GM12878 (cell line): ENCODE measurements around the gene BMPR2. TPM values are rescaled to one million over a fixed set of nuclear protein-coding genes. Genes with fewer than 3 reads are reported as not detected.

ENCODE experiments used
- ATAC-seq: fragments of 200-7000 bp; cut with Tn5 transposase; 3 replicates; pipeline ENCODE4 v1.9.1; 2020; ENCODE audit warnings: mild to moderate bottlenecking, moderate library complexity
- BruUV-seq: library from RNA; stranded (reverse); fragments of 400-500 nt; replicated peaks from 2 replicates; lab custom pipeline; 2021; lab: Mats Ljungman, UMichigan
- CTCF ChIA-PET: fragments of 300-600 bp; sonication (Branson Sonifier 250); formaldehyde crosslinking; extraction: SDS; loops from one replicate; lab custom pipeline; 2021; ENCODE audit warnings: inconsistent platforms; lab: Yijun Ruan, JAX
- POLR2A ChIA-PET: fragments of 350-600 bp; formaldehyde crosslinking; extraction: SDS; loops from one replicate; lab custom pipeline; 2021; ENCODE audit warnings: inconsistent platforms; lab: Charles Lee
- RAD21 ChIA-PET: fragments of 300-600 bp; sonication (Branson Sonifier 250); formaldehyde crosslinking; loops from one replicate; lab custom pipeline; 2023; ENCODE audit warnings: antibody characterized with exemption; ENCODE audit not compliant: unreplicated experiment; lab: Charles Lee
- SMC1A ChIA-PET: fragments of 300-600 bp; sonication (Branson Sonifier 250); formaldehyde crosslinking; loops from one replicate; lab custom pipeline; 2023; ENCODE audit not compliant: unreplicated experiment, uncharacterized antibody; lab: Charles Lee
- DNase-seq: peaks from one replicate; pipeline ENCODE4 v3.0.0-alpha.2; 2011; ENCODE audit warnings: low read depth, low spot score
- FAIRE-seq: peaks from 3 replicates; lab custom pipeline; 2011; peaks lifted over from hg19 to GRCh38; lab: Jason Lieb, UNC
- H2AFZ ChIP-seq: 2 replicates; pipeline ENCODE4 v1.6.0; 2011; ENCODE audit warnings: low read depth, low read length, control low read depth; ENCODE audit not compliant: control insufficient read depth
- H3K27ac ChIP-seq: 2 replicates; pipeline ENCODE4 v1.5.1; 2011; ENCODE audit warnings: control low read depth; ENCODE audit not compliant: control insufficient read depth, insufficient read depth
- H3K27me3 ChIP-seq, 2 experiments: replicated peaks in 1 of 2; 2 replicates each; pipeline versions ENCODE4 v1.6.0 to v1.6.1; 2011; ENCODE audit warnings: low read length in 1 of 2; ENCODE audit not compliant: control insufficient read depth in 2 of 2, insufficient read depth in 2 of 2
- H3K36me3 ChIP-seq, 2 experiments: 2 replicates each; pipeline ENCODE4 v1.5.1; 2011; ENCODE audit warnings: low read length in 1 of 2; ENCODE audit not compliant: control insufficient read depth in 2 of 2, insufficient read depth in 2 of 2
- H3K4me1 ChIP-seq: 2 replicates; pipeline ENCODE4 v1.6.1; 2011; ENCODE audit warnings: mild to moderate bottlenecking, low read length, moderate library complexity, mixed read lengths; ENCODE audit not compliant: control insufficient read depth, insufficient read depth
- H3K4me2 ChIP-seq: 2 replicates; pipeline ENCODE4 v1.6.0; 2011; ENCODE audit warnings: control low read depth; ENCODE audit not compliant: control insufficient read depth, insufficient read depth
- H3K4me3 ChIP-seq: fragments of 200-600 bp; sonication (generic); 2 replicates; pipeline ENCODE4 v1.5.1; 2016
- H3K79me2 ChIP-seq: 2 replicates; pipeline ENCODE4 v1.6.0; 2011; ENCODE audit warnings: low read length; ENCODE audit not compliant: control insufficient read depth, insufficient read depth
- H3K9ac ChIP-seq: 2 replicates; pipeline ENCODE4 v1.8.0; 2011; ENCODE audit warnings: low read length, control low read depth, mixed read lengths; ENCODE audit not compliant: control insufficient read depth, insufficient read depth
- H3K9me3 ChIP-seq: replicated peaks from 3 replicates; pipeline ENCODE4 v1.5.1; 2011; ENCODE audit warnings: mild to moderate bottlenecking, low read length; ENCODE audit not compliant: control insufficient read depth, insufficient read depth
- H4K20me1 ChIP-seq: 2 replicates; pipeline ENCODE4 v1.6.0; 2011; ENCODE audit not compliant: control insufficient read depth, insufficient read depth
- CBX5 ChIP-seq: sonication (generic); IDR thresholded peaks from 2 replicates; pipeline ENCODE4 v1.6.1; 2016; ENCODE audit warnings: low read depth, moderate library complexity, mild to moderate bottlenecking, inconsistent platforms
- ETV6 ChIP-seq, 2 experiments: fragments of 450-650 bp in 1 of 2; IDR thresholded peaks in 1 of 2; conservative IDR thresholded peaks in 1 of 2; 2 replicates each; pipeline ENCODE4 v1.6.1; 2014; ENCODE audit warnings: antibody characterized with exemption in 1 of 2, borderline replicate concordance in 1 of 2, low read depth in 1 of 2, mild to moderate bottlenecking in 1 of 2, moderate library complexity in 1 of 2
- IRF5 ChIP-seq: fragments of 450-650 bp; IDR thresholded peaks from 2 replicates; pipeline ENCODE4 v1.6.1; 2017; ENCODE audit warnings: borderline replicate concordance
- NFYB ChIP-seq: IDR thresholded peaks from 2 replicates; pipeline ENCODE4 v1.6.1; 2011; ENCODE audit warnings: low read depth, mild to moderate bottlenecking, low read length, improper control_type of control experiment, moderate library complexity; ENCODE audit not compliant: insufficient read depth
- WGBS: methylation state at CpG from one replicate; pipeline ENCODE4 v1.1.6; 2016; ENCODE audit warnings: low lambda C conversion rate; ENCODE audit not compliant: insufficient replicate concordance, insufficient coverage; ENCODE audit errors: missing lambda C conversion rate; 5-methylcytosine and 5-hydroxymethylcytosine counted together
- in situ Hi-C: fragments of 300-500 bp; cut with MboI; formaldehyde crosslinking; loops from 9 replicates; pipeline ENCODE4 v1.14.3; 2018; ENCODE audit warnings: mixed read lengths
- intact Hi-C: fragments of 100-400 bp; cut with micrococcal nuclease; formaldehyde crosslinking; loops from one replicate; pipeline ENCODE4 v1.14.2; 2022; ENCODE audit not compliant: unreplicated experiment
- polyA plus RNA-seq, 11 experiments: library from polyadenylated mRNA; depleted of rRNA in 4 of 11; unstranded in 6 of 11; stranded (reverse) in 5 of 11; fragments of >200 nt; fragmentation: Nextera tagmentation in 4 of 11; fragmentation: Illumina TruSeq in 1 of 11; extraction: Ambion mirVana in 4 of 11; extraction: Trizol in 1 of 11; gene quantifications; 1 replicate in 1 of 11; 2 replicates in 10 of 11; pipeline versions ENCODE4 v1.2.1 to v1.2.3, GENCODE V29; 2011 to 2016; ENCODE audit warnings: inconsistent platforms in 2 of 11, missing spikeins in 2 of 11, low read depth in 1 of 11
- total RNA-seq, 4 experiments: library from RNA; depleted of rRNA in 3 of 4; stranded (reverse); fragments of >200 nt in 3 of 4; fragmentation: Illumina TruSeq in 1 of 4; extraction: Trizol in 1 of 4; gene quantifications; 2 replicates each; pipeline versions ENCODE4 v1.2.1 to v1.2.3, GENCODE V29; 2013 to 2021

Gene BMPR2
- total and polyA plus RNA-seq, 10 of the 15 experiments (the other 5 are each of a cell fraction or from before 2014, with no cell fraction given): 2.4 to 33.0 (median 7.1) TPM

- RAD21 ChIA-PET: no interaction called here
- TF ChIP-seq CBX5 (no peak), ETV6 (conservative IDR thresholded peaks at IDR 0.05 in 1 of 2, IDR thresholded peaks at IDR 0.05 in 1 of 2; ENCODE audit: borderline replicate concordance in 1 of 2, low read depth in 1 of 2) (no peak), NFYB (no peak), IRF5 (no peak)
- no peaks in the 10 kb centered on the region for H4K20me1 ChIP-seq
- no peak overlapping the region for H3K4me3 ChIP-seq
- DNase-seq: no peak
- no peak overlapping the region for H2AFZ ChIP-seq
- intact Hi-C loops (no loop called here), in situ Hi-C loops (no loop called here)
- BruUV-seq: no TSS peak
- H3K9ac ChIP-seq: no peak overlapping the region
- SMC1A ChIA-PET: no interaction called here
- no peak for FAIRE-seq
- H3K9me3 ChIP-seq: peaks cover 6% of the 10 kb centered on the region; the same call in 2 of the 3 replicates
- POLR2A ChIA-PET: interaction anchor here (0.5 kb wide), 1 partner anchor 365 kb away, joined by 3 read pairs; no protein-coding TSS in a partner anchor
- H3K4me2 ChIP-seq: no peak overlapping the region
- CTCF ChIA-PET: no interaction called here
- H3K4me1 ChIP-seq: no peaks in the 10 kb centered on the region
- no peaks in the 10 kb centered on the region for H3K27me3 ChIP-seq
- WGBS: 75% methylated on average over 6 of the region's 6 CpGs
- H3K79me2 ChIP-seq: no peaks in the 10 kb centered on the region
- peaks cover 0 to 1% of the 10 kb centered on the region in 2 experiments; a peak in 3 of 4 replicates for H3K36me3 ChIP-seq
- no peak overlapping the region for H3K27ac ChIP-seq
- no peak for ATAC-seq
Observed at GRCh38 chr2:202429164-202429980, 53.2 kb downstream of the BMPR2 start.
